ENCODE measurements around the gene LAMC3.
"Not testable (repeated sequence)": the region's sequence is repeated elsewhere in the genome, so short reads cannot be mapped to it uniquely, and the experiment has no call there.

Gene LAMC3

DNA sequence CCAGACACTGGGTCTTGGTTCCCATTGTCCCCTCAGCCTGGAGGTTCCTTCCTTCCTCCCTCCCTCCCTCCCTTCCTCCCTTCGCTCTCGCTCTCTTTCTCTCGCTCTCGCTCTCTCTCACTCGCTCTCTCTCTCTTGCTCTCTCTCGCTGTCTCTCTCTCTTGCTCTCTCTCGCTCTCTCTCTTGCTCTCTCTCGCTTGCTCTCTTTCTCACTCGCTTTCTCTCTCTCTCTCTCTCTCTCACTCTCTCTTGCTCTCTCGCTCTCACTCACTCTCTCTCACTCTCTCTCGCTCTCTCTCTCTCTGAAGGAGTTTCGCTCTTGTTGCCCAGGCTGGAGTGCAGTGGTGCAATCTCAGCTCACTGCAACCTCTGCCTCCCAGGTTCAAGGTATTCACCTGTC lies 23.4 kb downstream of the LAMC3 start:
- Histone ChIP-seq H3K27ac (ENCODE audit: low read depth, low read length) (no peak overlapping the region), H3K9ac (ENCODE audit: low read length) (no peak overlapping the region)

GRCh38 chr9:131033269-131034224 lies 24.6 kb downstream of the LAMC3 start:
- Histone ChIP-seq H3K4ac (ENCODE audit: low read depth, low read length) (no peak overlapping the region), H2AK5ac (ENCODE audit: low read length) (no peak overlapping the region), H3K79me1 (ENCODE audit: low read length) (no peaks in the 10 kb centered on the region), H3K27ac (ENCODE audit: low read depth, low read length) (no peak overlapping the region), H3K79me2 (ENCODE audit: control insufficient read depth, insufficient read depth, low read length) (no peaks in the 10 kb centered on the region), H3K4me1 (ENCODE audit: control insufficient read depth, low read depth, low read length) (no peaks in the 10 kb centered on the region), H3K18ac (ENCODE audit: low read length) (no peak overlapping the region), H3K9ac (ENCODE audit: low read length) (no peak overlapping the region), H3K27me3 (ENCODE audit: insufficient read depth, low read length, poor library complexity) (no peaks in the 10 kb centered on the region), H2BK120ac (ENCODE audit: low read depth, low read length) (no peak overlapping the region), H4K5ac (ENCODE audit: low read length) (no peak overlapping the region), H2BK15ac (replicated peaks; ENCODE audit: low read depth) (no peak overlapping the region), H3K4me2 (ENCODE audit: low read length) (no peak overlapping the region), H3K36me3 (ENCODE audit: control insufficient read depth, insufficient read depth, low read length) (no peaks in the 10 kb centered on the region), H3K4me3 (ENCODE audit: low read length) (no peak overlapping the region), H3K56ac (ENCODE audit: low read length) (no peak overlapping the region), H4K8ac (ENCODE audit: low read depth, low read length) (no peak overlapping the region), H3K23ac (ENCODE audit: low read length) (no peak overlapping the region), H2BK5ac (ENCODE audit: low read length) (no peak overlapping the region)
- WGBS (ENCODE audit: extremely low coverage, insufficient coverage, low lambda C conversion rate): no CpG with 5 or more reads among the region's 27 CpGs
- no peak for DNase-seq

More for the DNA sequence above, 23.4 kb downstream of the LAMC3 start:
- Histone ChIP-seq H3K79me1 (ENCODE audit: low read length) (no peaks in the 10 kb centered on the region), H3K4me2 (ENCODE audit: low read length) (no peak overlapping the region), H2BK120ac (ENCODE audit: low read depth, low read length) (no peak overlapping the region), H3K36me3 (ENCODE audit: control insufficient read depth, insufficient read depth, low read length) (no peaks in the 10 kb centered on the region), H2AK5ac (ENCODE audit: low read length) (no peak overlapping the region), H3K56ac (ENCODE audit: low read length) (no peak overlapping the region), H3K27me3 (ENCODE audit: insufficient read depth, low read length, poor library complexity) (no peaks in the 10 kb centered on the region), H3K79me2 (ENCODE audit: control insufficient read depth, insufficient read depth, low read length) (no peaks in the 10 kb centered on the region), H3K4me3 (ENCODE audit: low read length) (no peak overlapping the region), H3K23ac (ENCODE audit: low read length) (no peak overlapping the region), H2BK15ac (replicated peaks; ENCODE audit: low read depth) (no peak overlapping the region), H3K4me1 (ENCODE audit: control insufficient read depth, low read depth, low read length) (no peaks in the 10 kb centered on the region), H2BK5ac (ENCODE audit: low read length) (no peak overlapping the region), H4K5ac (ENCODE audit: low read length) (no peak overlapping the region), H4K8ac (ENCODE audit: low read depth, low read length) (no peak overlapping the region), H3K18ac (ENCODE audit: low read length) (no peak overlapping the region), H3K4ac (ENCODE audit: low read depth, low read length) (no peak overlapping the region)
- no peak for DNase-seq
- 100% methylated on average over 6 of the region's 12 CpGs for WGBS (ENCODE audit: extremely low coverage, insufficient coverage, low lambda C conversion rate)

DNA sequence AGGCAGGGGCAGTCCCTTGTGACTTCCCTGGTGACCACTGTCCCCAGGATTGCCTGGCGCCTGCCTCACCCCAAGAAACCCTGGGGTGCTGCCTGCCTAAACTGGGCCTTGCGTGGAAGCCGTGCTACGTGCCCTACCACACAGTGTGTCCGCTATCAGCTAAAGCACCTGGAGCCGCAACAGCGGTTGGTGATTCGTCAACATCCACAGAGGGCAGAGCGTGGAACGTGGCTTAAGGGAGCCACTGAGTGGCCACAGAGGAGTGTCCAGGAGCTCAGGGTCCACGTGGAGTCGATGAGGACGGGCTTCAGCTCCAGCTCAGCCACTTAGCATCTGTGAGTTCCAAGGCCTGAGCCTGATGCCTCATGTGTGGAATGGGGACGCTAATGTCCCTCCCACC lies 25.3 kb downstream of the LAMC3 start:
- no peaks in the 10 kb centered on the region for H3K27me3 ChIP-seq (ENCODE audit: insufficient read depth, low read length, poor library complexity)
- WGBS (ENCODE audit: extremely low coverage, insufficient coverage, low lambda C conversion rate): no CpG with 5 or more reads among the region's 14 CpGs

DNA sequence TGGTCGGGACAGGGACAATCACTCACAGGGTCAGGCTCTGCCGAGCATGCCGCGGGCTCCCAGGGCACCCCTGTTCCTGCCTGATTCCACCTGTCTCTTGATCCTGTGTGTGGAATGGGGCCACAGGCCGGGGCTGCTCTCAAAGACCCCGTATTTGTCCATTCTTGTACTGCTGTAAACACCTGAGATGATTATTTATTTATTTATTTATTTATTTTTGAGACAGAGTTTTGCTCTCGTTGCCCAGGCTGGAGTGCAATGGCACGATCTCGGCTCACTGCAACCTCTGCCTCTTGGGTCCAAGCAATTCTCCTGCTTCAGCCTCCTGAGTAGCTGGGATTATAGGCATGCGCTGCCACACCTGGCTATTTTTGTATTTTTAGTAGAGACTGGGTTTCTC lies 25.8 kb downstream of the LAMC3 start:
- H3K36me3 ChIP-seq (ENCODE audit: control insufficient read depth, insufficient read depth, low read length); H2BK15ac ChIP-seq (replicated peaks; ENCODE audit: low read depth); H4K5ac ChIP-seq (ENCODE audit: low read length); H3K27me3 ChIP-seq (ENCODE audit: insufficient read depth, low read length, poor library complexity); H3K79me1 ChIP-seq (ENCODE audit: low read length); H3K18ac ChIP-seq (ENCODE audit: low read length); H3K9ac ChIP-seq (ENCODE audit: low read length); H2BK120ac ChIP-seq (ENCODE audit: low read depth, low read length); H2AK5ac ChIP-seq (ENCODE audit: low read length); DNase-seq; H3K23ac ChIP-seq (ENCODE audit: low read length); H3K4ac ChIP-seq (ENCODE audit: low read depth, low read length); H4K8ac ChIP-seq (ENCODE audit: low read depth, low read length); H3K27ac ChIP-seq (ENCODE audit: low read depth, low read length); H2BK5ac ChIP-seq (ENCODE audit: low read length); H3K56ac ChIP-seq (ENCODE audit: low read length); H3K79me2 ChIP-seq (ENCODE audit: control insufficient read depth, insufficient read depth, low read length); H3K4me2 ChIP-seq (ENCODE audit: low read length); H3K4me1 ChIP-seq (ENCODE audit: control insufficient read depth, low read depth, low read length); H3K4me3 ChIP-seq (ENCODE audit: low read length): not testable (repeated sequence)
- WGBS (ENCODE audit: extremely low coverage, insufficient coverage, low lambda C conversion rate): no CpG with 5 or more reads among the region's 10 CpGs

More for the DNA sequence above, 25.3 kb downstream of the LAMC3 start:
- no peak overlapping the region for H3K4ac ChIP-seq (ENCODE audit: low read depth, low read length)
- H3K4me1 ChIP-seq (ENCODE audit: control insufficient read depth, low read depth, low read length): no peaks in the 10 kb centered on the region
- H3K56ac ChIP-seq (ENCODE audit: low read length): no peak overlapping the region
- H4K8ac ChIP-seq (ENCODE audit: low read depth, low read length): no peak overlapping the region
- H2BK15ac ChIP-seq (replicated peaks; ENCODE audit: low read depth): no peak overlapping the region
- H3K4me3 ChIP-seq (ENCODE audit: low read length): no peak overlapping the region
- no peak overlapping the region for H3K27ac ChIP-seq (ENCODE audit: low read depth, low read length)
- H3K9ac ChIP-seq (ENCODE audit: low read length): no peak overlapping the region
- no peak overlapping the region for H3K23ac ChIP-seq (ENCODE audit: low read length)
- H4K5ac ChIP-seq (ENCODE audit: low read length): no peak overlapping the region
- DNase-seq: no peak
- no peak overlapping the region for H2AK5ac ChIP-seq (ENCODE audit: low read length)
- no peaks in the 10 kb centered on the region for H3K79me1 ChIP-seq (ENCODE audit: low read length)
- H2BK120ac ChIP-seq (ENCODE audit: low read depth, low read length): no peak overlapping the region
- no peak overlapping the region for H3K4me2 ChIP-seq (ENCODE audit: low read length)
- no peak overlapping the region for H3K18ac ChIP-seq (ENCODE audit: low read length)
- no peaks in the 10 kb centered on the region for H3K36me3 ChIP-seq (ENCODE audit: control insufficient read depth, insufficient read depth, low read length)
- H3K79me2 ChIP-seq (ENCODE audit: control insufficient read depth, insufficient read depth, low read length): no peaks in the 10 kb centered on the region
- H2BK5ac ChIP-seq (ENCODE audit: low read length): no peak overlapping the region

DNA sequence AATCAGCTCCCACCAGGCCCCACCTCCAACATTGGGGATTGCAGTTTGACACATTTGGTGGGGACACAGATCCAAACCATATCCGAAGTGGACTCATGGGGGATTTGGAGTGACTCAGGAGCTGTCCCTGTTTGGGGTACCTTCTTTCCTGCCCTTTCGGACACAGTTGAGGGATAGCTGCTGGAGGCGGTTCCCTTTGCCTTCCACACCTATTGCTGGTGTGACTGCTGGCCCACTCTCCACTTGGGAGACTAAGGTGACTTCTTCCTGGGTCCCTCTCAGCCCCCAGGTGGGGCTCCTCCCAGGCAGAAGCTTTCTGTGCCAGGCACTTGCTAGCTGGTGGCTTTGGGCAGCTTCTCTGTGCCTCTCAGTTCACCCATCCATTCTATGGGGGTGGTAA lies 26.6 kb downstream of the LAMC3 start:
- Histone ChIP-seq H3K4me1 (ENCODE audit: control insufficient read depth, low read depth, low read length) (no peaks in the 10 kb centered on the region), H3K9ac (ENCODE audit: low read length) (no peak overlapping the region), H2BK5ac (ENCODE audit: low read length) (no peak overlapping the region), H4K5ac (ENCODE audit: low read length) (no peak overlapping the region), H3K4me3 (ENCODE audit: low read length) (no peak overlapping the region), H2BK120ac (ENCODE audit: low read depth, low read length) (no peak overlapping the region), H4K8ac (ENCODE audit: low read depth, low read length) (no peak overlapping the region), H3K27ac (ENCODE audit: low read depth, low read length) (no peak overlapping the region), H3K4ac (ENCODE audit: low read depth, low read length) (no peak overlapping the region), H3K18ac (ENCODE audit: low read length) (no peak overlapping the region), H3K23ac (ENCODE audit: low read length) (no peak overlapping the region), H3K79me2 (ENCODE audit: control insufficient read depth, insufficient read depth, low read length) (no peaks in the 10 kb centered on the region), H3K56ac (ENCODE audit: low read length) (no peak overlapping the region), H3K36me3 (ENCODE audit: control insufficient read depth, insufficient read depth, low read length) (no peaks in the 10 kb centered on the region), H2BK15ac (replicated peaks; ENCODE audit: low read depth) (no peak overlapping the region), H3K27me3 (ENCODE audit: insufficient read depth, low read length, poor library complexity) (no peaks in the 10 kb centered on the region), H3K4me2 (ENCODE audit: low read length) (no peak overlapping the region), H2AK5ac (ENCODE audit: low read length) (no peak overlapping the region), H3K79me1 (ENCODE audit: low read length) (no peaks in the 10 kb centered on the region)
- no CpG with 5 or more reads among the region's 3 CpGs for WGBS (ENCODE audit: extremely low coverage, insufficient coverage, low lambda C conversion rate)
- DNase-seq: no peak
